ENCODE measurements around the gene COMMD9. TPM values are rescaled to one million over a fixed set of nuclear protein-coding genes. Genes with fewer than 3 reads are reported as not detected.

COMMD9 gene
- total RNA-seq, 2 experiments from 2014 or later: 33.6 to 34.6 TPM

DNA sequence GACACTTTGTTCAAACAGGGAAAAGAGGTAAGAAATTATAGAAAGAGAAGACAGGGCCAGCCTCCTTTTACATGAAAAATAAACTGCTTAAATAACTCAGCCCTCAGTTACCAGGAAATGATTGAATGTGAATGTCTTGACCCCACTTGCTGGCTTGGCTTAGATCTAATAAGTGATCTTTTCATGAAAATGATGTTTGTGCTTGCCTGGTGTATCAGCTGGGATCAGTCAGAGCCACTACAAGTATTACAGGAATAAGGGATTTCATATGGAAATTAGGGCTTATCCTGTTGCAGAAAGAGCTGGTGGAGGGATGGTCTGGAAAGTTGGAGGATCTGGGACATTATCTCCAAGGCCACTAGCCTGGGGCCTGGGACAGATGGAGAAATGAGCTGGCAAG lies 51.8 kb downstream of the COMMD9 start:
- Histone ChIP-seq H3K27me3 (ENCODE audit: control insufficient read depth in 1 of 2, insufficient read depth in 2 of 2, low read length in 2 of 2) (peaks cover 0 to 12% of the 10 kb centered on the region in 2 experiments), H3K27ac (ENCODE audit: low read depth in 1 of 2, low read length in 2 of 2) (no peak overlapping the region), H3K36me3 (ENCODE audit: insufficient read depth, low read length) (no peaks in the 10 kb centered on the region), H3K4me3 (ENCODE audit: low read length) (no peak overlapping the region), H3K9me3 (ENCODE audit: control insufficient read depth in 1 of 2, insufficient read depth in 1 of 2, low read length in 2 of 2) (no peaks in the 10 kb centered on the region), H3K4me1 (ENCODE audit: insufficient read depth, low read length) (no peaks in the 10 kb centered on the region)
- peaks cover 45% of the 10 kb centered on the region for H3K27me3 Mint-ChIP-seq
- DNase-seq: no peak
- intact Hi-C loops (cut with DNase I, micrococcal nuclease): no loop called here
- POLR2A ChIA-PET: no interaction called here
- CTCF ChIA-PET: no interaction called here
- no peaks in the 10 kb centered on the region for H3K36me3 Mint-ChIP-seq (ENCODE audit: low read depth)
- no peak overlapping the region for H3K27ac Mint-ChIP-seq
- H3K4me3 Mint-ChIP-seq: no peak overlapping the region
- H3K4me1 Mint-ChIP-seq (ENCODE audit: low read depth): no peaks in the 10 kb centered on the region
- TF ChIP-seq, protein P1, sequence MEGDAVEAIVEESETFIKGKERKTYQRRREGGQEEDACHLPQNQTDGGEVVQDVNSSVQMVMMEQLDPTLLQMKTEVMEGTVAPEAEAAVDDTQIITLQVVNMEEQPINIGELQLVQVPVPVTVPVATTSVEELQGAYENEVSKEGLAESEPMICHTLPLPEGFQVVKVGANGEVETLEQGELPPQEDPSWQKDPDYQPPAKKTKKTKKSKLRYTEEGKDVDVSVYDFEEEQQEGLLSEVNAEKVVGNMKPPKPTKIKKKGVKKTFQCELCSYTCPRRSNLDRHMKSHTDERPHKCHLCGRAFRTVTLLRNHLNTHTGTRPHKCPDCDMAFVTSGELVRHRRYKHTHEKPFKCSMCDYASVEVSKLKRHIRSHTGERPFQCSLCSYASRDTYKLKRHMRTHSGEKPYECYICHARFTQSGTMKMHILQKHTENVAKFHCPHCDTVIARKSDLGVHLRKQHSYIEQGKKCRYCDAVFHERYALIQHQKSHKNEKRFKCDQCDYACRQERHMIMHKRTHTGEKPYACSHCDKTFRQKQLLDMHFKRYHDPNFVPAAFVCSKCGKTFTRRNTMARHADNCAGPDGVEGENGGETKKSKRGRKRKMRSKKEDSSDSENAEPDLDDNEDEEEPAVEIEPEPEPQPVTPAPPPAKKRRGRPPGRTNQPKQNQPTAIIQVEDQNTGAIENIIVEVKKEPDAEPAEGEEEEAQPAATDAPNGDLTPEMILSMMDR (IDR thresholded peaks at IDR 0.05): no peak
- H3K9me3 Mint-ChIP-seq: no peaks in the 10 kb centered on the region
- ATAC-seq (ENCODE audit: poor library complexity): no peak

DNA sequence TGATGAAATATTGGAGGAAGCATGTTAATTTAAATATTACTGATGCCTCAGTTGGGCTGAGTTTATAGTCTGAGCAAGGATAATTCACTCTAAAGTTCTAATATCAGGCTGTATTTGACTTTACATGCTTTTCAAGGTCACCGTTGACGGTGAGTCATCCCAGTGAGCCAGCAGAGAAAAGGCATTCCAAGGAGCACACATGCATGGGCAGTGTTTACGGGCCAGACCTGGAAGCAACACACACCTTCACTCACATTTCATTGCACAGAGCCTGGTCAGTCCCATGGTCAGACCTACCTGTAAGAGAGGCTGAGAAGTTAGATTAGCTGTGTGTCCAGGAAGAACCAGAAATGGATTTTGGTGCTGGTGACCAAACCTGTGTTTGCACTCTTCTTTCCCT lies 53.5 kb downstream of the COMMD9 start:
- Histone ChIP-seq H3K36me3 (ENCODE audit: insufficient read depth, low read length) (no peaks in the 10 kb centered on the region), H3K4me3 (ENCODE audit: low read length) (no peak overlapping the region), H3K27me3 (ENCODE audit: control insufficient read depth in 1 of 2, insufficient read depth in 2 of 2, low read length in 2 of 2) (peaks cover 0 to 6% of the 10 kb centered on the region in 2 experiments), H3K9me3 (ENCODE audit: control insufficient read depth in 1 of 2, insufficient read depth in 1 of 2, low read length in 2 of 2) (no peaks in the 10 kb centered on the region), H3K27ac (ENCODE audit: low read depth in 1 of 2, low read length in 2 of 2) (no peak overlapping the region), H3K4me1 (ENCODE audit: insufficient read depth, low read length) (no peaks in the 10 kb centered on the region)
- H3K4me1 Mint-ChIP-seq (ENCODE audit: low read depth): no peaks in the 10 kb centered on the region
- H3K4me3 Mint-ChIP-seq: no peak overlapping the region
- CTCF ChIA-PET: no interaction called here
- peaks cover 29% of the 10 kb centered on the region for H3K27me3 Mint-ChIP-seq
- no peaks in the 10 kb centered on the region for H3K9me3 Mint-ChIP-seq
- ATAC-seq (ENCODE audit: poor library complexity) (no peak), DNase-seq (no peak)
- H3K36me3 Mint-ChIP-seq (ENCODE audit: low read depth): no peaks in the 10 kb centered on the region
- TF ChIP-seq, protein P1 (IDR thresholded peaks at IDR 0.05): no peak
- no peak overlapping the region for H3K27ac Mint-ChIP-seq
- intact Hi-C loops (cut with DNase I, micrococcal nuclease): no loop called here
- POLR2A ChIA-PET: no interaction called here

DNA sequence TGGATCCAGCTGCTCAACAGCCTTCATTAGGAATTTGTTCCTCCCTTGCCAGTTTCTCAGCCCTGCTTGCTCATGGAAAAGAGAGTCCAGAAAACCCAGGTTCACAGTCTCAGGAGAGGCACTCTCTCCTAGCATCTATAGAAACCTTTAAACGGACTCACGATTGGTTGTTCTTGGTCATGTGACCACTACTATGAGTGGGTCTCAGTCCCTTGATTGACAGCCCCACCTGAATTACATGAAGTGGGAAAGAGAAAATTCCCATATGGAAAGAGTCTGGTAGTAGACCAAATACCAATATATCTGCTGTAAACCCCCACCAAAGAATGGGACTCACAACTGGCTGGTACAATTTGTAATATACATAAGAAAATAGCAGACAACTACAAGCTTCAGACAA lies 54.4 kb downstream of the COMMD9 start:
- Histone ChIP-seq H3K9me3 (ENCODE audit: control insufficient read depth in 1 of 2, insufficient read depth in 1 of 2, low read length in 2 of 2) (no peaks in the 10 kb centered on the region), H3K36me3 (ENCODE audit: insufficient read depth, low read length) (no peaks in the 10 kb centered on the region), H3K27me3 (ENCODE audit: control insufficient read depth in 1 of 2, insufficient read depth in 2 of 2, low read length in 2 of 2) (peaks cover 0 to 6% of the 10 kb centered on the region in 2 experiments), H3K27ac (ENCODE audit: low read depth in 1 of 2, low read length in 2 of 2) (no peak overlapping the region), H3K4me1 (ENCODE audit: insufficient read depth, low read length) (no peaks in the 10 kb centered on the region), H3K4me3 (ENCODE audit: low read length) (no peak overlapping the region)
- ATAC-seq (ENCODE audit: poor library complexity) (no peak), DNase-seq (no peak)
- H3K27ac Mint-ChIP-seq: no peak overlapping the region
- CTCF ChIA-PET: no interaction called here
- H3K4me3 Mint-ChIP-seq: no peak overlapping the region
- H3K27me3 Mint-ChIP-seq: peaks cover 29% of the 10 kb centered on the region
- TF ChIP-seq, protein P1 (IDR thresholded peaks at IDR 0.05): no peak
- POLR2A ChIA-PET: no interaction called here
- H3K36me3 Mint-ChIP-seq (ENCODE audit: low read depth): no peaks in the 10 kb centered on the region
- H3K4me1 Mint-ChIP-seq (ENCODE audit: low read depth): no peaks in the 10 kb centered on the region
- H3K9me3 Mint-ChIP-seq: no peaks in the 10 kb centered on the region
- intact Hi-C loops (cut with DNase I, micrococcal nuclease): no loop called here
